ENCODE data around the gene TMOD1. TPM values are rescaled to one million over a fixed set of nuclear protein-coding genes. Genes with fewer than 3 reads are reported as not detected.

TMOD1 gene
- total and polyA plus RNA-seq, 2 of the 8 experiments (the other 6 are each of a cell fraction or from before 2014, with no cell fraction given) = 0.17 to 0.88 TPM

- Histone ChIP-seq H2BK5ac (ENCODE audit: low read depth, low read length) (no peak overlapping the region), H3K36me3 (ENCODE audit: control insufficient read depth in 2 of 4, insufficient read depth in 4 of 4, low read length in 3 of 4) (peaks cover 2 to 31% (median 16%) of the 10 kb centered on the region in 4 experiments; a peak in 7 of 8 replicates), H3K4me1 (replicated peaks in 1 of 4; ENCODE audit: control insufficient read depth in 3 of 4, insufficient read depth in 4 of 4, low read length in 3 of 4) (no peaks in the 10 kb centered on the region), H2BK15ac (ENCODE audit: low read length) (no peak overlapping the region), H3K4ac (replicated peaks; ENCODE audit: insufficient read length, low read depth, low read length) (no peak overlapping the region), H4K91ac (replicated peaks; ENCODE audit: insufficient read length, low read length) (no peak overlapping the region), H3K4me3 (ENCODE audit: extremely low read depth in 1 of 4, insufficient read depth in 2 of 4, low read depth in 3 of 4, low read length in 4 of 4) (no peak overlapping the region), H2BK20ac (ENCODE audit: low read length) (no peak overlapping the region), H3K4me2 (ENCODE audit: insufficient read depth in 1 of 2, low read depth in 2 of 2, low read length in 2 of 2) (no peak overlapping the region), H3K9ac (replicated peaks in 1 of 4; ENCODE audit: extremely low read depth in 1 of 4, low read depth in 3 of 4, low read length in 3 of 4) (no peak overlapping the region), H2AK5ac (ENCODE audit: low read depth, low read length) (no peak overlapping the region), H4K20me1 (replicated peaks in 1 of 2; ENCODE audit: control insufficient read depth in 1 of 2, insufficient read depth in 2 of 2, low read length in 2 of 2) (peaks cover 10 to 13% of the 10 kb centered on the region in 2 experiments), H2BK120ac (replicated peaks; ENCODE audit: low read depth, low read length) (no peak overlapping the region), H4K8ac (ENCODE audit: extremely low read depth, insufficient read depth, low read length) (no peak overlapping the region), H2AFZ (ENCODE audit: low read length) (no peak overlapping the region), H3K23me2 (ENCODE audit: low read depth, low read length) (no peaks in the 10 kb centered on the region; the same call in 1 of the 2 replicates), H3K14ac (ENCODE audit: insufficient read length) (no peak overlapping the region), H3K27me3 (replicated peaks in 1 of 4; ENCODE audit: control insufficient read depth in 3 of 4, extremely low read depth in 1 of 4, insufficient read depth in 3 of 4, low read length in 3 of 4) (no peaks in the 10 kb centered on the region), H3K23ac (ENCODE audit: insufficient read length) (no peak overlapping the region), H3K56ac (replicated peaks; ENCODE audit: insufficient read length, low read depth, low read length) (no peak overlapping the region), H2BK12ac (ENCODE audit: low read depth, low read length) (no peak overlapping the region), H3K79me2 (ENCODE audit: control insufficient read depth in 1 of 2, insufficient read depth in 2 of 2, low read length in 2 of 2) (peaks cover 16 to 57% of the 10 kb centered on the region in 2 experiments), H4K5ac (ENCODE audit: insufficient read length, low read depth, low read length) (no peak overlapping the region), H3K18ac (ENCODE audit: extremely low read depth, low read length) (no peak overlapping the region), H3K27ac (ENCODE audit: low read depth, low read length) (no peak overlapping the region), H3K9me3 (ENCODE audit: insufficient read depth in 2 of 2, low read depth in 1 of 2, low read length in 1 of 2) (no peaks in the 10 kb centered on the region), H3K79me1 (ENCODE audit: low read depth, low read length) (no peaks in the 10 kb centered on the region; the same call in 1 of the 2 replicates)
- WGBS, 2 experiments (ENCODE audit: extremely low coverage in 1 of 2, insufficient coverage in 1 of 2, insufficient read length in 1 of 2, insufficient replicate concordance in 2 of 2, low coverage in 1 of 2, low lambda C conversion rate in 2 of 2, missing lambda C conversion rate in 1 of 2) = 91% methylated on average over 2 of the region's 2 CpGs; no CpG with 5 or more reads in 1 of the 2 experiments
- POLR2A ChIA-PET (ENCODE audit: partially characterized antibody) = interaction anchor here (1.5 kb wide), 1 partner anchor 8 kb away, joined by 4 read pairs; no protein-coding TSS in a partner anchor
- FAIRE-seq (no peak), DNase-seq (ENCODE audit: low read depth in 1 of 2, low spot score in 2 of 2) (no peak)
- CTCF ChIA-PET (ENCODE audit: partially characterized antibody) = interaction anchor here (0.9 to 2.9 kb wide), 6 partner anchors 8 to 250 kb away, joined by 3 to 13 read pairs (median 4); no protein-coding TSS in a partner anchor
- TF ChIP-seq GTF2F1 (IDR thresholded peaks at IDR 0.05; ENCODE audit: borderline replicate concordance, low read depth, low read length) (no peak), ASH2L (IDR thresholded peaks at IDR 0.05; ENCODE audit: low read length) (no peak), ATF3 (IDR thresholded peaks at IDR 0.05; ENCODE audit: insufficient read depth, low read depth, low read length) (no peak), CREB1 (IDR thresholded peaks at IDR 0.05) (no peak), SP4 (IDR thresholded peaks at IDR 0.05; ENCODE audit: low read length) (no peak), BACH1 (IDR thresholded peaks at IDR 0.05; ENCODE audit: low read length) (no peak), POLR2A (IDR thresholded peaks at IDR 0.05; ENCODE audit: control extremely low read depth in 1 of 2, low read depth in 2 of 2, low read length in 2 of 2) (no peak), E2F6 (IDR thresholded peaks at IDR 0.05) (no peak), KDM5A (IDR thresholded peaks at IDR 0.05; ENCODE audit: low read length) (no peak), NRF1 (IDR thresholded peaks at IDR 0.05; ENCODE audit: low read depth, low read length) (no peak), CHD2 (IDR thresholded peaks at IDR 0.05; ENCODE audit: low read length) (no peak), NANOG (IDR thresholded peaks at IDR 0.05; ENCODE audit: insufficient read depth, low read depth, low read length, poor library complexity, severe bottlenecking) (no peak), MAX (IDR thresholded peaks at IDR 0.05) (no peak), ZNF274 (IDR thresholded peaks at IDR 0.05; ENCODE audit: borderline replicate concordance, extremely low read depth, low read length) (no peak)
Measured at GRCh38 chr9:97640325-97640724, 138.9 kb downstream of the TMOD1 start.

Measured in H1 (cell line).